Measurements from ENCODE around the gene BTBD2. TPM values are rescaled to one million over a fixed set of nuclear protein-coding genes. Genes with fewer than 3 reads are reported as not detected.

The BTBD2 gene
- total RNA-seq, 2 donors from 2014 or later = 54.8 to 55.9 TPM

DNA sequence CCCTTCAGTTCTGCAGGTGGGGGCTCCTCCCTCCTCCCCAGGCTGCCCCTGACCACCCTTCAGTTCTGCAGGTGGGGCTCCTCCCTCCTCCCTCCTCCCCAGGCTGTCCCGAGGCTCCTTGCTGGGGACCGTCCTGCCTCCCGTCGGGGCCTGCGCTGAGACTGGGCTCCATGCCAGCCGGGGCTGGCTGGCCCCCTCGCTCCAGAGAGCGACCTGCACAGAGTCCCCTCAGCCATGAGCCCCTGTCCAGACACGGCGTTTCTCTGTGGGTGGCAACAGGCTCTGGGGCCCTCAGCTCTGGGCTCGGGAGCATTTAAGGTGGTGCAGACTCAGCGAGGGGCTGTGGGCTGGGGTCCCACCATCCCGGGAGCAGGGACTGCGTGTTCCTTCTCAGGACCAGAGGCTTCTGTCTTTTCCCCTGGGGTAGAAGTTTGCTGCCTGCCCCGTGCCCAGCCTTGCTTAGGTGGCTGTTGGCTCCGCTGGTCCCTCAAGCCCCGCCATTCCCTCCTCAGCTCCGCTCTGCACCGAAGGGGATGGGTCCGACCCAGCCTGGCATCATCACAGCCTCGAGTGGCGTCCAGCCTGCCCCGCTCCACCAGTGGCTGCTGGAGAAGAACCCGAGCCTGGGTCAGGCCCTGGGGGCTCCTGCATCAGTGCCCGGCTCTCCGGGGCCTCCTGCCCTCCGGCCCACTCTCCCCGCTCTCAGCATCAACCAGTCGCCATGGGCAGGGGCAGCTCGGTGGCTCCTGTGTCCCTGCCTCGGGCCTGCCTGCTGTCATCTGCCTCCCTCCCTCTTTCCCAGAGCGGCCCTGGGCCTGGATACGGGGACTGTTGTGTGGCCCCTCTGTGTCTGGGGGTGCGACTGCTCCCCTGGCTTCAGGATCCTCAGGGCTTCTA lies 47.0 kb downstream of the BTBD2 start:
- Histone ChIP-seq H3K27me3 (no peaks in the 10 kb centered on the region), H3K4me3 (no peak overlapping the region), H3K4me1 (no peaks in the 10 kb centered on the region), H3K27ac (no peak overlapping the region), H3K9me3 (no peaks in the 10 kb centered on the region), H3K36me3 (peaks cover 9% of the 10 kb centered on the region)
- no peak for DNase-seq (ENCODE audit: low spot score)
- TF ChIP-seq, protein P1, sequence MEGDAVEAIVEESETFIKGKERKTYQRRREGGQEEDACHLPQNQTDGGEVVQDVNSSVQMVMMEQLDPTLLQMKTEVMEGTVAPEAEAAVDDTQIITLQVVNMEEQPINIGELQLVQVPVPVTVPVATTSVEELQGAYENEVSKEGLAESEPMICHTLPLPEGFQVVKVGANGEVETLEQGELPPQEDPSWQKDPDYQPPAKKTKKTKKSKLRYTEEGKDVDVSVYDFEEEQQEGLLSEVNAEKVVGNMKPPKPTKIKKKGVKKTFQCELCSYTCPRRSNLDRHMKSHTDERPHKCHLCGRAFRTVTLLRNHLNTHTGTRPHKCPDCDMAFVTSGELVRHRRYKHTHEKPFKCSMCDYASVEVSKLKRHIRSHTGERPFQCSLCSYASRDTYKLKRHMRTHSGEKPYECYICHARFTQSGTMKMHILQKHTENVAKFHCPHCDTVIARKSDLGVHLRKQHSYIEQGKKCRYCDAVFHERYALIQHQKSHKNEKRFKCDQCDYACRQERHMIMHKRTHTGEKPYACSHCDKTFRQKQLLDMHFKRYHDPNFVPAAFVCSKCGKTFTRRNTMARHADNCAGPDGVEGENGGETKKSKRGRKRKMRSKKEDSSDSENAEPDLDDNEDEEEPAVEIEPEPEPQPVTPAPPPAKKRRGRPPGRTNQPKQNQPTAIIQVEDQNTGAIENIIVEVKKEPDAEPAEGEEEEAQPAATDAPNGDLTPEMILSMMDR (IDR thresholded peaks at IDR 0.05) = no peak

- Histone ChIP-seq H3K9me3 (no peaks in the 10 kb centered on the region), H3K27me3 (no peaks in the 10 kb centered on the region), H3K4me3 (no peak overlapping the region), H3K27ac (no peak overlapping the region), H3K36me3 (peaks cover 9% of the 10 kb centered on the region), H3K4me1 (no peaks in the 10 kb centered on the region)
- DNase-seq (ENCODE audit: low spot score) = no peak
- TF ChIP-seq, protein P1 (IDR thresholded peaks at IDR 0.05) = no peak
These were observed 48.4 kb downstream of the BTBD2 start for GRCh38 chr19:1967087-1967608.

GRCh38 chr19:1962674-1963073 lies 52.8 kb downstream of the BTBD2 start:
- no peaks in the 10 kb centered on the region for H3K36me3 ChIP-seq
- no peak overlapping the region for H3K4me3 ChIP-seq
- DNase-seq (ENCODE audit: low spot score) = no peak
- TF ChIP-seq, protein P1 (IDR thresholded peaks at IDR 0.05) = no peak
- H3K27ac ChIP-seq = no peak overlapping the region
- no peaks in the 10 kb centered on the region for H3K27me3 ChIP-seq
- no peaks in the 10 kb centered on the region for H3K9me3 ChIP-seq
- H3K4me1 ChIP-seq = no peaks in the 10 kb centered on the region

- Histone ChIP-seq H3K4me1 (no peaks in the 10 kb centered on the region), H3K27me3 (no peaks in the 10 kb centered on the region), H3K9me3 (no peaks in the 10 kb centered on the region), H3K27ac (no peak overlapping the region), H3K4me3 (no peak overlapping the region), H3K36me3 (no peaks in the 10 kb centered on the region)
- no peak for DNase-seq (ENCODE audit: low spot score)
- TF ChIP-seq, protein P1 (IDR thresholded peaks at IDR 0.05) = no peak
These were observed 54.3 kb downstream of the BTBD2 start for GRCh38 chr19:1961000-1961883.

GRCh38 chr19:1959928-1960589 lies 55.5 kb downstream of the BTBD2 start:
- TF ChIP-seq, protein P1 (IDR thresholded peaks at IDR 0.05) = no peak
- Histone ChIP-seq H3K4me1 (no peaks in the 10 kb centered on the region), H3K27me3 (no peaks in the 10 kb centered on the region), H3K4me3 (no peak overlapping the region), H3K9me3 (no peaks in the 10 kb centered on the region), H3K27ac (no peak overlapping the region), H3K36me3 (no peaks in the 10 kb centered on the region)
- DNase-seq (ENCODE audit: low spot score) = no peak

Measured in right atrium auricular region (tissue), 2 donors.